Subcutaneous adipose tissue (tissue), 4 donors: ENCODE data around the gene TPO. TPM values are rescaled to one million over a fixed set of nuclear protein-coding genes. Genes with fewer than 3 reads are reported as not detected.

Experiments used
- total RNA-seq, 4 donors: library from RNA; depleted of rRNA; stranded (reverse); fragments of >200 nt; gene quantifications; one replicate each; pipeline ENCODE4 v1.1.0, GENCODE V29; 2016
- TF ChIP-seq, protein P1 (sequence below): fragments of 450-650 bp; IDR thresholded peaks from one replicate; pipeline ENCODE4 v1.5.1; 2016; ENCODE audit warnings: low read depth, mild to moderate bottlenecking, control low read depth, antibody characterized with exemption, moderate library complexity

TPO gene
- total RNA-seq, 4 donors from 2014 or later = 5.9 to 22.2 (median 15.4) TPM

DNA sequence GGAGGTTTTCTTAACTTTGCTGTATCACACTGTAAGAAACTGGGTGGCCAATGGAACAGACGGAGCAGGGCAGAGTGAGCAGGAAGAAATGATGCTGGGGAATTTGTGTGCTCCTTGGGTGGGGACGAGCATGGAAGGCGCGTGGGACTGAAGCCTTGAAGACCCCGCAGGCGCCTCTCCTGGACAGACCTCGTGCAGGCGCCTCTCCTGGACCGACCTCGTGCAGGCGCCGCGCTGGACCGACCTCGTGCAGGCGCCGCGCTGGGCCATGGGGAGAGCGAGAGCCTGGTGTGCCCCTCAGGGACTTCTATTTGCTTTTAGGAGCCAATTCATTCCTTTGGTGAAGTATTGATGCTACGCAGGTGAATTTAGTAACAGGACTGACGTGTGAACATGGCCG lies 8.9 kb downstream of the TPO start:
- TF ChIP-seq, protein P1, sequence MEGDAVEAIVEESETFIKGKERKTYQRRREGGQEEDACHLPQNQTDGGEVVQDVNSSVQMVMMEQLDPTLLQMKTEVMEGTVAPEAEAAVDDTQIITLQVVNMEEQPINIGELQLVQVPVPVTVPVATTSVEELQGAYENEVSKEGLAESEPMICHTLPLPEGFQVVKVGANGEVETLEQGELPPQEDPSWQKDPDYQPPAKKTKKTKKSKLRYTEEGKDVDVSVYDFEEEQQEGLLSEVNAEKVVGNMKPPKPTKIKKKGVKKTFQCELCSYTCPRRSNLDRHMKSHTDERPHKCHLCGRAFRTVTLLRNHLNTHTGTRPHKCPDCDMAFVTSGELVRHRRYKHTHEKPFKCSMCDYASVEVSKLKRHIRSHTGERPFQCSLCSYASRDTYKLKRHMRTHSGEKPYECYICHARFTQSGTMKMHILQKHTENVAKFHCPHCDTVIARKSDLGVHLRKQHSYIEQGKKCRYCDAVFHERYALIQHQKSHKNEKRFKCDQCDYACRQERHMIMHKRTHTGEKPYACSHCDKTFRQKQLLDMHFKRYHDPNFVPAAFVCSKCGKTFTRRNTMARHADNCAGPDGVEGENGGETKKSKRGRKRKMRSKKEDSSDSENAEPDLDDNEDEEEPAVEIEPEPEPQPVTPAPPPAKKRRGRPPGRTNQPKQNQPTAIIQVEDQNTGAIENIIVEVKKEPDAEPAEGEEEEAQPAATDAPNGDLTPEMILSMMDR = no peak

DNA sequence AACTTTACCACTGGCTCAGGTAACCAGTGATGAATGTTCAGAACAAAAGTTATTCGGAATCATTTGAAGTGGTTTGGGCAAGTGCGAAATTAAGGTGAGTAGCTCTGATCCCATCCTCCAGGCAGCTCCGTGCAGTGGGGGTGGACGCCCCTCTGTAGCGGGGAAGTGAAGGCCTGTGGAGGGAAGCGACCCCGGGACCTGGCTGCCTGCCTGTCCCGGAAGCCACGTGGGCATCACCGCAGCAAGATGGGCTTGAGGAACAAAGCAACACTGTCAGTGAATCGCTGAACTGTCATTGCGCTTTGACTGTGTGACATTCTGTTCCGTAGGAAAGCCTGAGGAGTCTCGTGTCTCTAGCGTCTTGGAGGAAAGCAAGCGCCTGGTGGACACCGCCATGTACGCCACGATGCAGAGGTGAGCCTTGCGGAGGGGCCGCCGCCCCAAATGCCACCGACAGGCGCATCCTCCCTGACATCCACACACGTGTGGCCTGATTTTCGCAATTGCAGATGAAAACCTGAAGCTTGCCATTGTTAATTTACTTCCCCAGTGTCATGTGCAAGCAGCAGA lies 9.5 kb downstream of the TPO start:
- TF ChIP-seq, protein P1 = no peak

DNA sequence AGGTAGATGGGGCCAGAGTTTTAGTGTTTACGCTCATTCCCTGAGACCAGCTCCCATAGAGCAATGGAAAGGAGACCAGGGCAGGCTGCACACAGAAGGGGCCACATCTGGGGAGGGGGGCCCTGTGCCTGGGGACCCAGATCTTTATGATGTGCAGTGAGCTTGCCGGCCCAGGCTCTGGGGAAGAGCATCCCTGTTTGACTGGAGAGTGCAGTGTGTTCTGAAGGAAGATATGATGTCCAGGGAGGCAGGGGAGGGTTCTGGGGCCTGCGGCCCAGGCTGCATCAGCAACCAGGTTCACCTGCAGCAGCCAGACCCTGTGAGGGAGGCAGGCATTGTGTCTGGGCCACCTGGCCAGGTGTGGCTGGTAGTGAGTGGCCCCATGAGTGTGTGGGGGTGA lies 13.8 kb downstream of the TPO start:
- TF ChIP-seq, protein P1 = no peak

DNA sequence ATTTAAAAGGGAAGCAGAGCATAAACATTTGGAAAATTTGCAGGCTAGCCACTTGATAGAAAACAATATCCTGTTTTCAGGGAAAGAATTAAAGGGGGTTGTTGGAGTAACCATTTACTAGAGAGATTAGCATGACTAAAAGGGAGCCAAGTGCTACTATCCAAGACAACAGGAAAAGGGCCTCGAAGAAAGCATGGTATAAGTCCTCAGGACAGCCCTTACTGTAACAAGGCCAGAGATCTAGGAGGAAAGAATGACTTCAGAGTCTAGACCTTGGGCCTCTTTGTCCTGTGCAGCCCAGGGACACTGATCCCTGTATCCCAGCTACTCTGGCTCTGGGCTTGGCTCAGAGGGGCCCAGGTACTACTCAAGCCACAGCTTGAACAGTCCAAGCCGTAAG lies 16.6 kb downstream of the TPO start:
- TF ChIP-seq, protein P1 = no peak

DNA sequence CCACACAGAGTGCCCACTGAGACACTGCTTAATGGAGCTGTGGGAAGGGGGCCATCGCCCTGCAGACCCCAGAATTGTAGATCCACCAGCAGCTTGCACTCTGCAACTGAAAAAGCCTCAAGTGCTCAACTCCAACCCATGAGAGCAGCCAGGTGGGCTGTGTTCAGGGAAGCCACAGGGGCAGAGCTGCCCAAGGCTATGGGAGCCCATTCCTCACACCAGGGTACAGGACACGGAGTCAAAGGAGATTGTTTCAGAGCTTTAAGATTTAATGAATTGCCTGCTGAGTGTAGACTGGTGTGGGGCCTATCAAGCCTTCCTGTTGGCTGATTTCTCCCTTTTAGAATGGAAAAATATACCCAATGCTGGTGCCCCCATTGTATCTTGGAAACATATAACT lies 17.2 kb downstream of the TPO start:
- TF ChIP-seq, protein P1 = no peak

DNA sequence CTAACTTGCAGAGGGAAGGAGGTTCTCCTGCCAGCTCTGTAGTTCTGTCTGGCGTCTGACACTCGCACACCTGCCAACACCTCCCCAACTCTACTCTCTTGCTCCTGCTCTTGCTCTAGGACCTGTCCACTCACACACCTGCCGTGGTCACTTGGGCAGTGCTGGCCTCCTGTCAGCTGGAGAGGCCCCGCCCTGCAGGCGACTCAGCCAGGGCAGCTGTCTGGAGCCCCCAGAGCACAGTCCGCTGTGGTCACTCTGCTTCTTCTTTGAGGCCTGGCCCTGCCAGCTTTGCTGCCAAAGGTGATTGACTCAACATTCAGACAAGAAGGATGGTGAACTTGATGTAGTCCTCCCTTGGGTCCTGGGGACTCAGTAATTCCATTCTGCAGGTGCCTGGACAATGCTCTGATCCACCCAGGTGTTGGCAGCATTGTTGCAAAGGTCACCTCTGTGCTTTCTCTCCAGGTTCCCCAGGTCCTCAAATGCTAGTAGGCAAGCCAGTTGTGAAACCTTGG lies 18.7 kb downstream of the TPO start:
- TF ChIP-seq, protein P1 = no peak

DNA sequence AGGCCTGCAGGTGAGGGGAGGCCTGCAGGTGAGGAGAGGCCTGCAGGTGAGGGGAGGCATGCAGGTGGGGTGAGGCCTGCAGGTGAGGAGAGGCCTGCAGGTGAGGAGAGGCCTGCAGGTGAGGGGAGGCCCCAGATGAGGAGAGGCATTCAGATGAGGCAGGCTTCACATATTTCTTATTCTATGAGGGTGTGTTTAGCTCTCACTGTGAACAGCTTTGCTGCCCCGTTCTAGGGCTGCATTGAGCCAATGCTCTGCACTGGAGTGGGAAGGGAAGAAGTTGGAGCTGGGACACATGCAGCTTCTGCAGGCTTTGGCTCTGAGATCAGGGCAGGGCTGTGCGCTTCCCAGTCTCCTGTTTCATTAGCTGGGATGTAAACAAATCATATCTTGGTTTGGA lies 19.5 kb downstream of the TPO start:
- TF ChIP-seq, protein P1 = no peak
